Stomach smooth muscle (tissue), 2 donors: ENCODE measurements around the gene CDYL.
"Not testable (repeated sequence)": the region's sequence is repeated elsewhere in the genome, so short reads cannot be mapped to it uniquely, and the experiment has no call there.

Experiments used
- H3K27ac ChIP-seq: one replicate; pipeline ENCODE4 v1.7.0; 2013; ENCODE audit warnings: mild to moderate bottlenecking, low read length, inconsistent platforms
- H3K27me3 ChIP-seq, 2 donors: one replicate each; pipeline ENCODE4 v1.7.0; 2013; ENCODE audit warnings: low read length in 2 of 2; ENCODE audit not compliant: insufficient read depth in 2 of 2, control insufficient read depth in 1 of 2
- H3K36me3 ChIP-seq, 2 donors: one replicate each; pipeline ENCODE4 v1.7.0; 2013; ENCODE audit warnings: low read length in 2 of 2; ENCODE audit not compliant: control insufficient read depth in 2 of 2, insufficient read depth in 2 of 2
- H3K4me1 ChIP-seq: one replicate; pipeline ENCODE4 v1.7.0; 2013; ENCODE audit warnings: low read length; ENCODE audit not compliant: control insufficient read depth, insufficient read depth
- H3K4me3 ChIP-seq, 2 donors: one replicate each; pipeline ENCODE4 v1.7.0; 2013; ENCODE audit warnings: low read length in 2 of 2
- H3K9ac ChIP-seq, 2 donors: one replicate each; pipeline ENCODE4 v1.7.0; 2013; ENCODE audit warnings: low read length in 2 of 2, mild to moderate bottlenecking in 1 of 2
- H3K9me3 ChIP-seq, 2 donors: one replicate each; pipeline ENCODE4 v1.7.0; 2013; ENCODE audit warnings: low read length in 2 of 2; ENCODE audit not compliant: control insufficient read depth in 2 of 2
- donor health status: healthy.
- donor health status: Pancreatic carcinoma.

CDYL gene

DNA sequence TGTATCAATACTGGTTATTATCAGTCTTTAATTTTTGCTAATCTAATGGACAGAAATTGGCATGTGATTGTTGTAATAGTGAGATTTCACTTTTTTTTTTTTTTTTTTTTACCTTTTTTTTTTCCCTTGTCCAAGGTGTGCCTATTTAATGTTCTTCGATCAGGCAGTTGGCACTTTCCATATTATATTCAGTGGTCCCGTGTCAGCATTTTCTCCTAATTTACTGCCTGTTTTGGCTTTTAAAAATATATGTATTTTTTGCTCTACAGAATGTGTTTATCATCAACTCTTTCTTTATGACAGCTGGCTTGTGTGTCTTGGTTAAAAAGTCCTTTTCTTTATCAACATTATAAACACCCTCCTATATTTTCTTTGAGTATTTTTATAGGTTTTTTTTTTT lies 39.4 kb downstream of the CDYL start:
- Histone ChIP-seq H3K4me3 (no peak overlapping the region), H3K9ac (no peak overlapping the region), H3K4me1 (peaks cover 5% of the 10 kb centered on the region), H3K27me3 (no peaks in the 10 kb centered on the region), H3K9me3 (no peaks in the 10 kb centered on the region), H3K27ac (no peak overlapping the region), H3K36me3 (no peaks in the 10 kb centered on the region)

DNA sequence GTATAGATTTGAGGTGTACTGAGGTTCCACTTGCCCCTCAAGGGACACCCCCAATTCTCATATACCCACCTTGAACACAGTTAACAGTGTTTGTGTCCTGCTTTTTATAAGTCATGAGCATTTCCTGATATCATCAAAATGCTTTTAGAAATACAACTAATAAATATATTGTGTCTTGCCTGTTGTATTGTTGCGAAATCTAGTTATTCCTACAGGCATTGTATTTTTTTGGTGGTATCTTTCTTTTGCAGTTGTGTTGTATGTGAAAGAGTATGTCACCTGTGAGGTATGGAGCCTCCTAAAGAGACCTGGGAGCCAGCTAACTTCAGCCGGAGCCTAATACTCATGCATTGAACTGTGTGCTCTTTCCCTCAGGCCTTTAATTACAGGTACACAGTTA lies 40.7 kb downstream of the CDYL start:
- H3K27me3 ChIP-seq = no peaks in the 10 kb centered on the region
- H3K4me1 ChIP-seq = no peaks in the 10 kb centered on the region
- no peak overlapping the region for H3K9ac ChIP-seq
- H3K36me3 ChIP-seq = no peaks in the 10 kb centered on the region
- H3K9me3 ChIP-seq = no peaks in the 10 kb centered on the region
- H3K4me3 ChIP-seq = no peak overlapping the region
- no peak overlapping the region for H3K27ac ChIP-seq

DNA sequence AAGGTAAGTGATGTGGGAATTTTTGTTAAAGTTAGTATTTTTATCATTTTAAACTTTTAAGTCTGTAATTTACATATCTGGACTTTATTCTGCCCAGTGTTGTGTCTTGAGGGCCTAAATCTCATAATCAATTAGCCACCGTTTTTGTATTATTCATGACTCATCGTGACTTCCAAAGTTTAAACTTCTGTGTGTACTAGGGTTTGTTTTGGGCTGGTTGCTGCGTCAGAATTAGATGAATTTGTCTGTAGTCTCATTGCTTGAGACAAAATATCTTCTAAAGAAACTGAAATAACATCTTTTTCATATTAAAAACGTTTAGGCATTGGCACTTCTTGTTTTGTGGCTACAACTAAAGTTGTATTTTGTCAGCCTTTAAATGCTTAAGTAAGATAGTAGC lies 41.3 kb downstream of the CDYL start:
- Histone ChIP-seq H3K27ac (no peak overlapping the region), H3K36me3 (no peaks in the 10 kb centered on the region), H3K9ac (no peak overlapping the region), H3K9me3 (no peaks in the 10 kb centered on the region), H3K4me1 (no peaks in the 10 kb centered on the region), H3K27me3 (no peaks in the 10 kb centered on the region), H3K4me3 (no peak overlapping the region)

DNA sequence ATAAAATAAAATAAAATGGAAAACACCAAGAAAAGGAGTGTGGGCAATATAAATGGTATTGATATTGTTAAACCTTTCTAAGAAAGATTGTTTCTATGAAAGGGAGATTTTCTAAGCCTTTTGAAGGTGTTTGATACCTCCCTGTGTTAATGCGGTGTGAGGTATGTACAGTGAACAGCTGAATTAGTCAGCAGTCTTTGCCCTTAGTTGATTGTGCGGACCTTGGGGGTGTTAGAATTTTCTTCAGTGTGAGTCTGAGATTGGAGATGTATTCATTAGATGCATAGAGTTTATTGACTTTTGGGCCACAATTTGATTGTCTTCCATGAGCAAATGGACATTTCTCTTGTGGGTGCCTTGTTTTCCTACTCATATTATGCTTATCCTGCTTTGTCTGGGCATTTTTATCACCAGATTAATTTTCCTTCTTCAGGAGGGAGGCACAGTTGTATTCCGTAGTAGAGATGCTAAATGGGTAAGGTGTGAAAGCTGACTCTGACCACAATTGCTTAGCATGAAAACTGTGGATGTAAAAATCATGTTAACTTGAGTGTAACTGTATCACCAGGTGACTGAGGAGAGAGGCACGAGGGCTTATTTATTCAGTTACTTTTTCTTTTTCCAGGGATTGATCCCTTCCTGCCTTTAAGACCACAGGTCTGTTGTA lies 42.2 kb downstream of the CDYL start:
- no peaks in the 10 kb centered on the region for H3K9me3 ChIP-seq
- no peaks in the 10 kb centered on the region for H3K27me3 ChIP-seq
- no peaks in the 10 kb centered on the region for H3K36me3 ChIP-seq
- H3K27ac ChIP-seq = no peak overlapping the region
- H3K9ac ChIP-seq = no peak overlapping the region
- no peak overlapping the region for H3K4me3 ChIP-seq
- no peaks in the 10 kb centered on the region for H3K4me1 ChIP-seq

DNA sequence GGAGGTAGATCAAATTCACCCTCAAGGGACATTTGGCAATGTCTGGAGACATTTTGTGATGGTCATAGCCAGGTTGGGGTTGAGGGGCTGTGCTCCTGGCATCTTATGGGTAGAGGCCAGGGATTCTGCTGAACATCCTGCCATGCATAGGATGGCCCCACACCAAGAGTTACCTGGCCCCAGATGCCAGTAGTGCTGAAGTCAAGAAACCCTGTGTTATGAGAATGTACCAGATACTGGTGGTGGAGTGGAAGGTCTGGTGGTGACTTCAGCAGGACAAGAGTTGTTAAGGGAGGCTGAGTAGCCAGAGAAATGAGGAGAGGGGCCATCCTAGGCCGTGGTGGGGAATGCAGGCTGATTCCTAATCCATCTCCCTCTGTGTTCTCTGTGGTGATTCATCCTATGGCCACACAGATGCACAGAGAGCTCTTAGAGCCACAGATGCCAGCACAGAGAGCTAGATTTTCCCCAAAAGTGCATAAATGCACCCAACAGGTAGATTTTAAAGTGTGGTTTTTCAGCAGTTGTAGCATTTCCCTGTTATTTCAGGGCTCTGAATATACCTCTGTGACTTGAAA lies 43.6 kb downstream of the CDYL start:
- H3K27me3 ChIP-seq = no peaks in the 10 kb centered on the region
- H3K9ac ChIP-seq = no peak overlapping the region
- no peaks in the 10 kb centered on the region for H3K9me3 ChIP-seq
- no peak overlapping the region for H3K27ac ChIP-seq
- no peaks in the 10 kb centered on the region for H3K36me3 ChIP-seq
- H3K4me3 ChIP-seq = no peak overlapping the region
- H3K4me1 ChIP-seq = no peaks in the 10 kb centered on the region

DNA sequence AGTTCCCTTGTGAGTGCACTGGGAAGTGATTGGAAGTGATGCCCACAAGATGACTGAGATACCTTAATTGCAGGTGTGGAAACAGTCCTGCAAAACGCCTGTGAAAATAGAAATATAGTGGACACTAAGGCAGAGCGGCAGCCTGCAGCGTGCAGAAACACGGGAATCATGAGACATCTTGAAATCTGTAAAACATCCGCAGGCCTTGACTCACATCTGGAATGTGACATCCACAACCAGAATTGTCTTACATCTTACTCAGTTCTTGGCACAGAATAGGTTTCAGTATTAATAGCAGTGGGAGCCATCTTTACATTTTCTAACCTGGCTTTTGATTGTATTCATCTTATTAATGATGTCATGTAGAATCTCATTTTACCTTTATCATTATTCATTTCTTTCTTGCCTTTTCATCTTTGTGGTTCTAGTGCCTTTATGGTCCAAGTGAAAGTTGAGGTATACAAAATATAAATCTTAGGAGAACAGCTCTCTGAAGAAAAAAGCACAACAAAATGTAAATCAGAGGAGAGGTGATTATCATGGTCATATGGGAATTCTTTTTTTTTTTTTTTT lies 44.6 kb downstream of the CDYL start:
- no peaks in the 10 kb centered on the region for H3K4me1 ChIP-seq

DNA sequence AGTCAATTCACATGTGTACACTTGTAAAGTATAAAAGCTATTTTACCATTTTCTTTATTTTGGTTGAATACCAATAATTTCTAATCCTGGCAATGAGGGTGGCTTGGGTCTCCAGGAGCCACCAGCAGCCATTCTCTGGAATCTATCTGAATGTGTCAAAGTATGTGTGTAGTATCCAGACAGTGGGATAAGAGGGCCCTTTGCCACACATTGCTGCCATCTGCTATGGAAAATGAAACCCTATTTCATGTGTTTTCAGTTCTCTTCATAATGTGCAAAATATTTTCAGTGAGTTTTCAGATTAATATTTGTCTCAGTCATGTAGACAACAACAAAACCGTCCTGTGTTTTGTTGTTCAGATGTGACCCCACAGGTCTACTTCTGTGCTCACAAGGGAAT lies 46.3 kb downstream of the CDYL start:
- no peaks in the 10 kb centered on the region for H3K9me3 ChIP-seq
- no peaks in the 10 kb centered on the region for H3K27me3 ChIP-seq
- H3K4me1 ChIP-seq = no peaks in the 10 kb centered on the region
- H3K9ac ChIP-seq = no peak overlapping the region
- H3K4me3 ChIP-seq = no peak overlapping the region
- no peaks in the 10 kb centered on the region for H3K36me3 ChIP-seq
- no peak overlapping the region for H3K27ac ChIP-seq

More for the DNA sequence above, 44.6 kb downstream of the CDYL start:
- Histone ChIP-seq H3K9ac (no peak overlapping the region), H3K36me3 (no peaks in the 10 kb centered on the region), H3K4me3 (no peak overlapping the region), H3K27ac (no peak overlapping the region), H3K9me3 (no peaks in the 10 kb centered on the region), H3K27me3 (no peaks in the 10 kb centered on the region)

DNA sequence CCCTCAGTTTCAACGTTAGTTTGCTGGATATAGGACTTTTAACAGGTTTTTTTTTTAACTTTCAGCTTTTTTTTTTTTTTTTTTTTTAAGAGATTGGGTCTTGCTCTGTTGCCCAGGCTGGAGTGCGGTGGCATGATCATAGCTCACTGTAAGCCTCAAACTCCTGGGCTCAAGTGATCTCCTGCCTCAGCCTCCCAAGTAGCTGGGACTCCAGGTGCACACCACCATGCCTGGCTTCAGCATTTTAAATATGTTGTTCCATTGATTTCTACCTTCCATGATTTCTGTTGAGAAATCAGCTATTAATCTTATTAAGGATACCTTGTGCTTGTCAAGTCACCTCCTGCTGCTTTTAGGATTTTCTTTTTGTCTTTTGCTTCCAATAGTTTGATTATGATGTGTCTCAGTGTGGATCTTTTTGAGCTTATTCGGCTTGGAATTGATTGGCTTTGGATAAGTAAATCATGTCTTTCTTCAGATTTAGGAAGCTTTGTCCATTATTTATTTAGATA lies 52.0 kb downstream of the CDYL start:
- no peak overlapping the region for H3K4me3 ChIP-seq
- no peak overlapping the region for H3K9ac ChIP-seq
- H3K27ac ChIP-seq = no peak overlapping the region
- peaks cover 10 to 11% of the 10 kb centered on the region in 2 donors for H3K9me3 ChIP-seq
- H3K4me1 ChIP-seq = no peaks in the 10 kb centered on the region
- no peaks in the 10 kb centered on the region for H3K36me3 ChIP-seq
- no peaks in the 10 kb centered on the region for H3K27me3 ChIP-seq

DNA sequence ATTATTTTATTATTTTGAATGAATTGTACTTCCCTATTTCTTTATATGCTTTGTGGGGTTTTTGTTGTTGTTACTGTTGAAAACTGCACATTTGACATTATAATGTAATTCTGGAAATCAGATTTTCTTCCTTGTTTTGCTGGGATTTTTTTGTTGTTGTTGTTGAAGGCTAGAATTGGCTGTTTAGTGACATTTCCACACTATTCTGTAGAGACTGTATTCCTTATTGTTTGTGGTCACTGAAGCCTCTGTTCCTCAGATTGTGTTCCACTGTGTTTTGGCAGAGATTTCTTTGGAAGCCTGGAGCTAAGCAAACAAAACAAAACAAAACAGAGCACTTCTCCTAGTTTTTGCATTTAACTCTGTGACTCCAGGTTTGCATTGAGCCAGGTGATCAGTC lies 52.9 kb downstream of the CDYL start:
- Histone ChIP-seq H3K27me3 (no peaks in the 10 kb centered on the region), H3K9me3 (peaks cover 10 to 11% of the 10 kb centered on the region in 2 donors), H3K4me3 (no peak overlapping the region)

DNA sequence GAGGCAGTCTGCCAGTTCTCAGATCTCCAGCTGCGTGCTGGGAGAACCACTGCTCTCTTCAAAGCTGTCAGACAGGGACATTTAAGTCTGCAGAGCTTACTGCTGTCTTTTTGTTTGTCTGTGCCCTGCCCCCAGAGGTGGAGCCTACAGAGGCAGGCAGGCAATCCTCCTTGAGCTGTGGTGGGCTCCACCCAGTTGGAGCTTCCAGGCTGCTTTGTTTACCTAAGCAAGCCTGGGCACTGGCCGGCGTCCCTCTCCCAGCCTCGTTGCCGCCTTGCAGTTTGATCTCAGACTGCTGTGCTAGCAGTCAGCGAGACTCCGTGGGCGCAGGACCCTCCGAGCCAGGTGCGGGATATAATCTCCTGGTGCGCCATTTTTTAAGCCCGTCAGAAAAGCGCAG lies 59.3 kb downstream of the CDYL start:
- not testable (repeated sequence) for H3K27me3 ChIP-seq, H3K36me3 ChIP-seq, H3K9ac ChIP-seq, H3K27ac ChIP-seq, H3K9me3 ChIP-seq, H3K4me1 ChIP-seq, H3K4me3 ChIP-seq

More for the DNA sequence above, 52.9 kb downstream of the CDYL start:
- H3K27ac ChIP-seq = no peak overlapping the region
- no peak overlapping the region for H3K9ac ChIP-seq
- H3K36me3 ChIP-seq = no peaks in the 10 kb centered on the region
- no peaks in the 10 kb centered on the region for H3K4me1 ChIP-seq

DNA sequence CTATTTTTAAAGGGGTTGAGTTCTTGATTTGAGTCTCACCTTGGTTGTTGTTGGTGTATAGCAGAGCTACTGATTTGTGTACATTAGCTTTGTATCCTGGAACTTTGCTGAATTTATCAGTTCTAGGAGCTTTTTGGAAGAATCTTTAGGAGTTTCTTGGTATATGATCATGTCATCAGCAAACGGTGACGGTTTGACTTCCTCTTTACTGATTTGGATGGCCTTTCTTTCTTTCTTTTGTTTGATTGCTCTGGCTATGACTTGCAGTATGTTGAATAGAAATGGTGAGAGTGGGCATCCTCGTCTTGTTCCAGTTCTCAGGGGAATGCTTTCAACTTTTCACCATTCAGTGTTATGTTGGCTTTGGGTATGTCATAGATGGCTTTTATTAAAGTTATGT lies 64.0 kb downstream of the CDYL start:
- no peaks in the 10 kb centered on the region for H3K4me1 ChIP-seq
- no peaks in the 10 kb centered on the region for H3K36me3 ChIP-seq
- no peak overlapping the region for H3K4me3 ChIP-seq
- H3K9ac ChIP-seq = no peak overlapping the region
- no peak overlapping the region for H3K27ac ChIP-seq
- H3K27me3 ChIP-seq = no peaks in the 10 kb centered on the region
- peaks cover 0 to 3% of the 10 kb centered on the region in 2 donors for H3K9me3 ChIP-seq
